Measurements from ENCODE around the gene HK2.

The HK2 gene

GRCh38 chr2:74860079-74860478 is 26.2 kb downstream of the HK2 start:
- no peak for DNase-seq

DNA sequence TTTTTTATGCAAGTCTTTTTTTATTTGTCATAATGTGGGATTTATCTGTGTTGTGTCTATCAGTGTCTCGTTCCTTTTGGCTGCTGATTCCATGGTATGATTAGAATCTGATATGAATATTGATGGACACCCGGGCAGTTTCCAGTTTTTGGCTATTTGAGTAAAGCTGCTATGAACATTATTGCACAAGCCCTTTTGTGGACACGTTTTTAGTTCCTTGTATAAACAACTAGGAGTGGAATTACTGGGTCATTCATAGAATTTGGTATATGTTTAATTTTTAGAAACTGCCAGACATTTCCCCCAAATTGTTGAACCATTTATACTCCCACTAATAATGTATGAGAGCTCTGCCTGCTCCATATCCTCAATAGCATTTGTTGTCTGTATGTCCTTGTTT is 26.6 kb downstream of the HK2 start:
- DNase-seq = no peak

DNA sequence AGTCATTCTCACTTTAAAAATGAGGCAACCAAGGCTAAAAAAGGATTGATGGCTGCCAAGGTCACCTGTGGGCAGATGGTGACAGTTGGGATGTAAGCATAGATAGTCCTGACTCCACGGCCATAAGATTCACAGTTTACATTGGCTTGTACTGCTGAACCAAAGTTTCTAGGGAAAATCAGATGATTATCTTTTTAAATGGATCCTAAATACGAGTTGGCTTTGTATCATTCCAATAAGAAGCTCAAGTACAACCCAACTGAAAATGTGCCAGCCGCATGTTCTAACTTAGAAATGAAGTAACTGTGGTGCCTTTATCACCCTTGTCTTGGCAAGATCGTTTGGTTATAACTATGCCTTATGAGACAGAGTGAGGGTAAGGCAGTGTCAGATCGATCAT is 27.6 kb downstream of the HK2 start:
- no peak for DNase-seq

GRCh38 chr2:74862020-74862964 is 28.4 kb downstream of the HK2 start:
- DNase-seq = no peak

DNA sequence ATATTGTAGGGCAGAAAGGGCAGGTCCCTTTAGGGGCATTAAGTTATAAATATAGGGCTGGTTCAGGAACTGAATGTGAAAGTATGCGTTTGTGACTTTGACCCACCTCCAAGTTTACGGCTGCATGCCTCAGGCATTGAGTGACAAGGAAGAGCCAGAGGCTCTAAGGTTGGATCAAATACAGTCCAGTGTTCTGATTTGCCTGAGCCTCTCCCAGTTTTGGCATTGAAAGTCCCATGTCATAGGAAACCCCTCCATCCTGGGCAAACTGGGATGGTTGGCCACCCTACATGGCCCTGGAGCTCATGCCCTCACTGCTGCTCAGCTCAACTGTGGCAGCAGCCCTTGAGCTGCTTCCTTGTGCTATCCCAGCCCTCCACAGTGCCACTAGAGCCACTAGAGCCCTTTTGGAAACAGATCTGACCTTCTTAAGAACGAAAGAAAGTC is 29.9 kb downstream of the HK2 start:
- DNase-seq = no peak

DNA sequence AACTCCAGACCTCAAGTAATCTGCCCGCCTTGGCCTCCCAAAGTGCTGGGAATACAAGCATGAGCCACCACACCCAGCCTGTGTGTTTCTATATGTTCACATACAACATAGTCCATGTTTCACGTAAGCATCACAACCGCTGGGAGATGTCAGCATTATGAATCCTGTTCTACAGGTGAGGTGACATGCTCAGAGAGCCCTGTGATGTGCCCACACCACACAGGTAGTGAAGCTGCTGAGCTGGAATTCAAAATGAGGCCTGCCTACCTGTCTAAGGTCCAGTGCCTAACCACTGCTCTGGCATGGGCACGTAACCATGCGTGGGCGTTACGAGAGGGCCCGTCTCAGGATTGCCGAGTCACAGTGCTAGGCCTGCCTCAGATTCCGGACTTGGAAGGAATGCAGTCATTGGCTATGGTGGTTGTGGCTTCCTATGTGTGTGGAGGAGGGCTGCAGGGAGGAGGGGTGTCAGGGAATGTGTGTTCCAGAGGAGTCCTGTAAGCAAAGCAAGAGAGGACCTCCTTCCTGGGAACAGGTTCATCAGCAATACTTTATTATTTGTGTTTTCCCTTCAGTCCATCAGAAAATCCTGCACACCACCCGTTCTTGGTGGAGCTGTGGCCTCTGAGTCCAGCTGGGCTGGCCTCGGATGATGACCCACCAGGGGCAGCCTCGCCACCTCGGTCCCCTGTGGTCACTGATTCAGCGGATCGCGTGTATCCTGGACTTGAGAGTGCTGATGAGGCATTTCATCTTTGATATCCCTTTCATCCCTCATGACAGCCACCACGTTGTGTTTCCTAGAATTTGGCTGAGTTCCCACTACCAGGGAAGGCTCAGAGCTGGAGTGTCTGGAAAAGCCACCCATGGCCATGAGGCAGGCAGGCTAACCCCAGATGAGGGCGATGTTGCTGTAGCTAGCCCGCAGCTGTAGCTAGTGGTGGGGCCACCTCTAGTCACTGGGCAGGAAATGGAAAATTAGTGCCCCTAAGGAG is 31.1 kb downstream of the HK2 start:
- DNase-seq = no peak

DNA sequence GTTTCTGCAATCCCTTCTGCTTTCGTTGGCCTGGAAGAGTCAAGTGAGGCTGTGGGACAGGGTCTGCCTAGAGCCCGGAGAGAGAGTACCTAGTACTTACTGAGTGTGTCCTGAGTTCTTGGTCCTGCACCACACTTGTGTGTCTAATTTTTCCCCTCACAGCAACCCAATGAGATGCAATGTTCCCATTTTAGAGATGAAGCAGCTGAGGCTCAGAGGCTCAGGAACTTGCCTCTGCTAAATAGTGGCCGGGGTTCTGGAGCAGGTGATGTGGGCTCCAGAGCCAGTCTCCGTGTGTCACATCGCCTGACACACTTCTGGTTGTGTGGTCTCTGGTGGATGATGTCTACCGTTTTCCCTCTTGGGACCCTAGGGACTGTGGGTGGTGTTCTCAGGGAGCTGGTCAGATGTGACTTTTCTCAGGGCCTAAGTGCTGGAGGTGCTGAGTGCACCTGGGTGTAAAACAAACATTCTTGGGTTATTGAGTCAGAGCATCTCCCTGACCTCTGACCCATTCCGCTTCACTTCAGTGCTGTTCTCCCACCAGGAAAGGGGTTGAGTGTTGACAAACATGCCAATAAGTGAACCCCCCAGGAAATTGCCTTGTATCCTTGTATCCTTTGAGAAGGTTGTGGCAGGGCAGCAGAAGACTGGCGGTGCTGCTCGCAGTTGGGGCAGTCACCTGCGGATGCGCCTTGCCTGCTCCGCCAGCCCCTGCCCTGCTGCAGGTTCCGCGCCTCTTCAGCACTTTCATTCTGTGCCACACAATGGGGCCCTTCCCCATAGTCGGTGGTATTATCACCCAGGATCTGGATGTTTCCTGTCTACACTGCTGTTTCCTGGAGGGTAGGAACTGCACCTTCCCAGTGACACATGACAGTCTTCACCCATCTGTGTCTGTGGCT is 32.1 kb downstream of the HK2 start:
- DNase-seq = no peak

- DNase-seq = no peak
These were observed 34.1 kb downstream of the HK2 start for GRCh38 chr2:74867841-74868658.

DNA sequence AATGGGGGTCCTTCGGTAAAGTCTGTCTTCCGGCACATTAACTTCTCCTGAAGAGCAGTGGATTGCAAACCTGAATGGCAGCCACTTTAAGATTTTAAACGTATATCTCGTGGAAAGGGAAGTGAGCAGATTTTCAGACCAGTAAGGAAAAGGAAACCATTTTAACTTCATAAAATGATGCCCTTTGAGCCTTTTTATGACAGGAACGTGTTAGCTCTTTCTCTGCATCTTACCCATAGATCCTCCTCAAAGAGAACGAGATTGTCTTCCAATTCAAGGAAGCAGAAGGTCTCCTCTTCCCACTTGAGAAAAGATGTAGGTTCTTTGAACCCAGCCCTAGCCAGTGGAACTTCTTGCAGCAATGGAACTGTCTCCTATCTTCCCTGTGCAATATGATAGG is 35.6 kb downstream of the HK2 start:
- no peak for DNase-seq

GRCh38 chr2:74870951-74871350 is 37.0 kb downstream of the HK2 start:
- no peak for DNase-seq

DNA sequence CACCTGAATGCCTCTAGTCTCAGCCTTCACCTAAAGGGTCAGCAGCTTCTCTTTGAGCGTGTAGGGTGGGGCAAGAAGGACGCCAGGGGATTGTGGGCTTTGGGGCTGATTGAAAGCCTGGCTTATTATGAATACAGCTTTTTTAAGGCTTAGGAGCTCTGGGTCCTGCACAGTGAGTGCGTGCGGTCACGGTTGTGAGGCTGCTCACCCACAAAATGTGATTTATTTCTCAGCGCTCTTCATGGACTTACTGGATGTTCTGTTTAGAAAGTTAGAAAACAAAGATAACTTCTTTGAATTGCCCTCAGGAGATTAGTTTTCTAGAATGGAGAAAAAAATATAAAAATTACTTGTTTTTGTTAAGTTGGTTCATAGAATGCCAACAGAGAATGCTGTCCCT is 37.5 kb downstream of the HK2 start:
- no peak for DNase-seq

GRCh38 chr2:74872389-74872836 is 38.5 kb downstream of the HK2 start:
- DNase-seq = no peak

GRCh38 chr2:74873012-74873665 is 39.2 kb downstream of the HK2 start:
- no peak for DNase-seq

DNA sequence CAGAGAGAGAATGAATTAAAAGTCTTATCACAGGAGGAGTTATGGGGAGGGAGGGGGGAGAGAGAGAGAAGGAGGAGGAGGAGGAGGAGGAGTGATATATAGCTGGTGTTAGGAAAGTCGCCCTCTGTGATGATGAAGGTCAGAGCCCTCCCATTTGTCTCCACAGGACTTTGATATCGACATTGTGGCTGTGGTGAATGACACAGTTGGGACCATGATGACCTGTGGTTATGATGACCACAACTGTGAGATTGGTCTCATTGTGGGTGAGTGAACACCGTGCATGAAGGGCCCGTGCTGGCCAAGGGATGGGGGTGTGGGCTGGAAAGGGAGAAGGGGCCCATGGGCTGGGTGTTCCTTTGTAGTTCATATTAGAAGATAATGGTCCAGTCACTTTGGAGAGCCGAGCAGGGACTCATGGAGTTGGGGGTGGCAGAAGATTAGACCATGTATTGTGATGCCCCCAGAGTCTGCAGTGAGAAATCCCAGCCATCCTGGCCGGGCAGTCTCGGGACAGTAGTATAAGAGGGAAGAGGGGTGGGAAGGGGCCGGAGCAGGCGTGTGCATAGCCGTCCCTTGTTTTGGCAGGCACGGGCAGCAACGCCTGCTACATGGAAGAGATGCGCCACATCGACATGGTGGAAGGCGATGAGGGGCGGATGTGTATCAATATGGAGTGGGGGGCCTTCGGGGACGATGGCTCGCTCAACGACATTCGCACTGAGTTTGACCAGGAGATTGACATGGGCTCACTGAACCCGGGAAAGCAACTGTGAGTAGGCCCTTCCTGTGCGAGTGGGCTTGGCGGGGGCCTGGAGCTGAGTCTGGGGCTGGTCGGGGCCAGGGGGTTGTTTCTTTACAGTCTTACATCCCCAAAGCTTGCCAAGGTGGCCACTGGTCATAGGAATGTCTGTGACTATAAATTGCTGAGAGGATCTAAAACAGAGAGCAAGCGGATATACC is 40.0 kb downstream of the HK2 start:
- DNase-seq = no peak

DNA sequence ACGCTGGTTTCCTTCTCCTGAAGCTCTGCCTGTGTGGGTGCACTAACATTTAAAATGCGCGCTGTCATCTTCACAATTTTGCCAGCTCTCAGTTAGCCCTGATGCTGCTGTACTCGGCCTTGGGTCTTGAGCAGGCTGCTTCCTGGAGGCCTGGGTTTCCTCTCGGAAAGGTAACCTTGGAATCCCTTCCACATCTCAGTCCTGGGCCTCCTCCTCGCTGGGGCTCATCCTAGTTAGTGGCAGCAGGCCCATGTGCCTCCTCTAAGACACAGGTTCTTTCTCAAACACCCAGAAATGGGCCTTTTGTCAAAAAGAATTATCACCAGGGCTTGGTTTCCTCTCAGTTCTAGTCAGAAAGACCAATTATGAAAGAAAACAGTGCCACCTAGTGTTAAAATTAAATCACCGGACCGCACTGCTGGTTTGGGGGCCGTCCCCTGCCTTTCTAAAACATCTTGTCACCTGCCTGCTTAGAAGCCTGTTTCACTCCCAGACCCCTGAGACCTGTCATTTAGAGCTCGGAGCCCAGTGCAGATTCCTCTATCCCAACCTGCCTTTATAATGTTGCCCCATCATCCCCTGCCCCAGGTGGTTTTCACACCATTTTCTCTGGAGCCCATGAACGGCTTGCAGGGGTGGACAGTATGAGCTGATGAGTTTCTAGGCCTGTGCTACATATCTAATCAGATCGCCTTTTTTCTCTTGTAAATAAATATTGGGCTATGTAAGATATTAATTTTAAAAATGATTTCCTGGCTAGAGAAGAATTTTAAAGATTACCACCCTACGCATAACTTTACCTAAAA is 42.4 kb downstream of the HK2 start:
- DNase-seq = no peak

DNA sequence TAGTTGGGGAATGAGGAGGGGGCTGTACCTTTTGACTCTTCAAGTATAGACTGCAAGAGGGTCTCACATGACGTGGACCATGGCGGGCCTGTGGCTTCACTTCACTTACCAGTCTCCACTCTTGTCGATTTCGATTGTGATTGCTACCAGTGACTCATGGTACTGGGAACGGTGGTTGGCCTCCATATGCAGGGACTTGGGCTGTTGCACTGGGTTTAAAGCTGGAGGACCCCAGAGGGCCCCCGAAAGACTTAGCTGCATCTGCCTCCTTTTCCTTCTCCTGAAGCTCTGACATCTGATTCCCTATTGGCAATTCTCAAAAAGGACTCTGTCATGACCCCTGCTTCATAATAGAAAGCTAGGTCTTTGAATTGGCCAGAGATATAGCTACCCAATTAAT is 43.4 kb downstream of the HK2 start:
- DNase-seq = no peak

DNA sequence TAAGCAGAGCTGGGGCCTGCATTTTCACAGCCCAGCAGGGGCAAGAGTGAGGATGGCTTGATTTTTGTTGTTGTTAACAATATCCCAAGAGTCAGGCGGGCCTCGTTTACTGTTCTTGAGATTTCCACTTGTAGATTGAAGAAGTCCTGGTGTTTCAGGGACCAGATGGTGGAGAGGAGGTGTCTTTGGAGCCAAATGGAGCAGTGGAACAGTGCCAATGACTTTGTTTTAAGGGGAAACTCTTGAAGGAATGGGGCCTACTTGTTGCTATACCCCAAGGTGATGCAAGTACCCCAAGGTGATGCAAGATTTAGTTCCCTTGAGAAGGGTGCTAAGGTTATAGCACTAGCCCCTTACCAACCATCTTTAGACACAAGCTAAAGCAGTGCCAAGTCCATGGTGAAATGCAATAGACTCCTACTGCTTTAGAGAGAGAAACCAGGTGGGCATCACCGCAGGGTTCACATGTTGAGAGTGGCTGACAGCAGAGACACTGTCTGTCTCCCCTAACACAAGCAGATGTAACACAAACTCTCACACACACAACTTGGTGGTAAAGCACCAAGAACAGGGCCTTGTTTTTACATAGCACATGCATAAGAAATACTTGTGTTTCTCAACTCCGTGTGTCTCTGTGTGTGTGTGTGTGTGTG is 44.0 kb downstream of the HK2 start:
- no peak for DNase-seq

DNA sequence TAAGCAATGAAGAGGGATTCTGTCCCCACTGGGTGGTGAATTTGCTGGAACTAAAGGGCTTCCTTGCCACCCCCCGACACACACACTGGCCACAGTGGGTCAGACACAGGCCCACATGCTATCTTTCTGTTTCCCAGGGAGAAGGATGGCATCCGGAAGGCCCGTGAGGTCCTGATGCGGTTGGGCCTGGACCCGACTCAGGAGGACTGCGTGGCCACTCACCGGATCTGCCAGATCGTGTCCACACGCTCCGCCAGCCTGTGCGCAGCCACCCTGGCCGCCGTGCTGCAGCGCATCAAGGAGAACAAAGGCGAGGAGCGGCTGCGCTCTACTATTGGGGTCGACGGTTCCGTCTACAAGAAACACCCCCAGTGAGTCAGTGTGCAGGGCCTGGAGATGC is 44.6 kb downstream of the HK2 start:
- DNase-seq = no peak
